Lung (tissue), 12 donors: ENCODE data around the gene NGFR. TPM values are rescaled to one million over a fixed set of nuclear protein-coding genes. Genes with fewer than 3 reads are reported as not detected.

Experiments used
- ATAC-seq: fragments of 200-7000 bp; cut with Tn5 transposase; one replicate; pipeline ENCODE4 v1.9.1; 2020; ENCODE audit warnings: moderate number of reproducible peaks; ENCODE audit not compliant: insufficient read depth, low FRiP score
- DNase-seq, 3 donors: peaks; one replicate each; pipeline ENCODE4 v3.0.0-alpha.2; 2013 to 2017
- H3K27ac ChIP-seq, 2 donors: one replicate each; pipeline ENCODE4 v1.5.1; 2013; ENCODE audit warnings: mild to moderate bottlenecking in 2 of 2, moderate library complexity in 2 of 2, control low read depth in 1 of 2, inconsistent platforms in 1 of 2, low read depth in 1 of 2, low read length in 1 of 2
- H3K27me3 ChIP-seq, 3 donors: one replicate each; pipeline ENCODE4 v1.5.1; 2013; ENCODE audit warnings: low read length in 2 of 3; ENCODE audit not compliant: control insufficient read depth in 3 of 3, insufficient read depth in 3 of 3
- H3K36me3 ChIP-seq, 4 donors: one replicate each; pipeline ENCODE4 v1.5.1; 2013; ENCODE audit warnings: low read length in 4 of 4, mild to moderate bottlenecking in 1 of 4, moderate library complexity in 1 of 4; ENCODE audit not compliant: control insufficient read depth in 4 of 4, insufficient read depth in 4 of 4
- H3K4me1 ChIP-seq, 5 donors: one replicate each; pipeline ENCODE4 v1.5.1; 2013; ENCODE audit warnings: low read length in 5 of 5, mild to moderate bottlenecking in 2 of 5, moderate library complexity in 1 of 5; ENCODE audit not compliant: control insufficient read depth in 5 of 5, insufficient read depth in 5 of 5
- H3K4me3 ChIP-seq: one replicate; pipeline ENCODE4 v1.5.1; 2013; ENCODE audit warnings: mild to moderate bottlenecking, control low read depth, moderate library complexity
- H3K9ac ChIP-seq, 2 donors: one replicate each; pipeline ENCODE4 v1.5.1; 2013; ENCODE audit warnings: low read length in 2 of 2, control low read depth in 1 of 2; ENCODE audit not compliant: insufficient read depth in 1 of 2
- H3K9me3 ChIP-seq, 4 donors: one replicate each; pipeline ENCODE4 v1.5.1; 2013; ENCODE audit warnings: low read length in 3 of 4, mild to moderate bottlenecking in 1 of 4, moderate library complexity in 1 of 4; ENCODE audit not compliant: control insufficient read depth in 4 of 4, insufficient read depth in 3 of 4
- CTCF ChIP-seq: IDR thresholded peaks from 2 replicates; pipeline ENCODE4 v1.5.1; 2012; ENCODE audit warnings: mild to moderate bottlenecking; ENCODE audit errors: control extremely low read depth, extremely low read depth
- WGBS, 2 donors: extraction: QIAGEN DNeasy Blood & Tissue Kit; methylation state at CpG; one replicate each; pipeline ENCODE4 v1.1.7; 2013; 5-methylcytosine and 5-hydroxymethylcytosine counted together
- polyA plus RNA-seq, 2 donors: library from polyadenylated mRNA; stranded (reverse); fragments of 200-250 nt; gene quantifications; one replicate each; pipeline ENCODE4 v1.2.1, GENCODE V29; 2013
- total RNA-seq, 2 donors: library from RNA; depleted of rRNA in 1 of 2; stranded (reverse); fragments of >200 nt in 1 of 2; gene quantifications; one replicate each; pipeline ENCODE4 v1.2.1, GENCODE V29; 2014 to 2021
- donor health status: control.
- donor health status: control.
- donor health status: Bipolar disorder and iron deficiency.
- donor health status: healthy.
- donor health status: DM: yes; HTN: yes; CAD: no.

NGFR gene
- total and polyA plus RNA-seq, 4 donors = 1.3 to 4.9 (median 3.2) TPM

DNA sequence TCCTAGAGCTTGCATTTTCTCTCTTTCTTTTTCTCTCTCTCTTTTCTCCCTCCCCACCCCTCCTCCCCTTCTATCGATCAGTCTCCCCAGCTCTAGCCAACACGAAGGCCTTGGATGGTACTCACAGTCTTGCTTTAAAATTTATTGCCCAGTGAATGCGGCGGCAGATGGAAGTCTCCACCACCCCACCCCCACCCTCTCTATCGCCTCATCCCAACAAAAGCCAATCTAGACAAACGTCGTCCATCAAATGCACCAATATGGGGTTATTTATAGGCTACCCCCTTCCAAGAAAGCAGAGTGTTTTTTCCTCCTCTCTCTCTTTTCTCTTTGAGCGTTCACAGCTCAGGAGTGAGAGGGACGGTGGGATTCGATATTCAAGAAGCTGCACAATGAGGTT, 10.5 kb upstream of the NGFR start:
- Histone ChIP-seq H3K4me1 (peaks cover 0 to 35% (median 0%) of the 10 kb centered on the region in 5 donors), H3K36me3 (no peaks in the 10 kb centered on the region), H3K27ac (no peak overlapping the region), H3K9ac (no peak overlapping the region), H3K27me3 (peaks cover 0 to 38% (median 7%) of the 10 kb centered on the region in 3 donors), H3K4me3 (no peak overlapping the region), H3K9me3 (peaks cover 0 to 3% (median 0%) of the 10 kb centered on the region in 4 donors)
- no peak for DNase-seq
- WGBS, 2 donors = 60 to 62% methylated on average over 10 of the region's 10 CpGs
- ATAC-seq = no peak
- no peak for TF ChIP-seq CTCF

- no peak overlapping the region for H3K4me3 ChIP-seq
- 8 to 10% methylated on average over 13 of the region's 13 CpGs for WGBS, 2 donors
- peaks cover 0 to 28% (median 3%) of the 10 kb centered on the region in 3 donors for H3K27me3 ChIP-seq
- DNase-seq (peak; percentile 56 to 85 (median 67)), ATAC-seq (no peak)
- H3K27ac ChIP-seq = no peak overlapping the region
- H3K36me3 ChIP-seq = no peaks in the 10 kb centered on the region
- no peak overlapping the region for H3K9ac ChIP-seq
- peaks cover 0 to 34% (median 0%) of the 10 kb centered on the region in 5 donors for H3K4me1 ChIP-seq
- H3K9me3 ChIP-seq = no peaks in the 10 kb centered on the region
- no peak for TF ChIP-seq CTCF
These were observed 9.0 kb upstream of the NGFR start for GRCh38 chr17:49486012-49486641.

DNA sequence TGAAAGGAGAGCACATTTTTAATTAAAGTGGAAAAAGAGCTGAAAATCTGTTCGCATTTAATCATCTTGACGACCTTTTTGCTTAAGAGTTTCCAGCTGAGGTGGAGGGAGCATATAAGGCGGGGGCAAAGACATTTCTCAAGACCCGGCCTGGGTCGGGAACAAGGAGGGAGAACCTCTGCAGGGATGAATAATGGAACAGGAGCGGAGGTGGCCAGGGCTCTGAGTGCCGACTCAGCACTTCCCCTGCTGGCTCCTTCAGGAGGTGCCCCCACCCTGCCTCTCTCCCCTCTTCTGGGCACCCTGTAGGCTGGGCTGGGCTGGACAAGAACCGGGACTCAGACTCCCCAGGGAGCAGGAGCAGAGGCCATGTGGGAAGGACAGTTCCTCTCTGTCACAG, 7.9 kb upstream of the NGFR start:
- no peak for ATAC-seq
- Histone ChIP-seq H3K27me3 (peaks cover 0 to 30% (median 3%) of the 10 kb centered on the region in 3 donors), H3K36me3 (no peaks in the 10 kb centered on the region), H3K27ac (no peak overlapping the region), H3K9me3 (no peaks in the 10 kb centered on the region), H3K9ac (no peak overlapping the region), H3K4me1 (peaks cover 0 to 30% (median 0%) of the 10 kb centered on the region in 5 donors), H3K4me3 (no peak overlapping the region)
- DNase-seq = no peak
- no peak for TF ChIP-seq CTCF
- WGBS, 2 donors = 58 to 68% methylated on average over 8 of the region's 8 CpGs

DNA sequence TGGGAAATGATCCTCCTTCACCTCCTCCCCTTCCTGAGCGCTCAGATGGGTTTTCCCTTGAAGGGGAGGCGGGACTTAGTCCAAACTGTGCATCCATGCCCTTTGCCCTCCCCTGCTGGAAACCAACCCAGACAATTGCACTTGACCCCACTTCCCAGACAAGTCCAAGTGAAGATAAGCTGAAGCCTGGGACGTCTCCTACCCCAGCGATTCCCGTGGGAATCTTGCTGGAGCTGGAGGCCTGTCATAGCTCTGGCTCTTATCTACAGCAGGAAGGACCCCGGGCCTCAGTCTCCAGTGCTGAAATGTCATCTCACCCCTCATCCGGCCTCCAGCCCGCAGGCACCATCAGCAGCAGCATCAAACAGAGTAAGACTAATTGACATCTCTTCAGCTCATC, 6.5 kb upstream of the NGFR start:
- TF ChIP-seq CTCF = no peak
- Histone ChIP-seq H3K36me3 (no peaks in the 10 kb centered on the region), H3K27ac (no peak overlapping the region), H3K9me3 (no peaks in the 10 kb centered on the region), H3K4me1 (peaks cover 0 to 30% (median 0%) of the 10 kb centered on the region in 5 donors), H3K9ac (no peak overlapping the region), H3K27me3 (peaks cover 0 to 28% (median 3%) of the 10 kb centered on the region in 3 donors), H3K4me3 (no peak overlapping the region)
- ATAC-seq (no peak), DNase-seq (no peak)
- WGBS, 2 donors = 55 to 69% methylated on average over 8 of the region's 8 CpGs
